OCI-LY3 (cell line): ENCODE measurements around the gene ENTPD2.

ENCODE experiments used
- EZH2phosphoT487 ChIP-seq: fragments of 200-600 bp; shearing (Covaris generic); IDR thresholded peaks from 2 replicates; pipeline ENCODE4 v1.6.1; 2018; ENCODE audit warnings: antibody characterized with exemption, mixed run types, low read depth
- TF ChIP-seq, protein P1 (sequence below): fragments of 200-600, 300-600 bp; sonication (generic); IDR thresholded peaks from 2 replicates; pipeline ENCODE4 v1.5.1; 2014; ENCODE audit warnings: antibody characterized with exemption, low read length, low read depth

DNA sequence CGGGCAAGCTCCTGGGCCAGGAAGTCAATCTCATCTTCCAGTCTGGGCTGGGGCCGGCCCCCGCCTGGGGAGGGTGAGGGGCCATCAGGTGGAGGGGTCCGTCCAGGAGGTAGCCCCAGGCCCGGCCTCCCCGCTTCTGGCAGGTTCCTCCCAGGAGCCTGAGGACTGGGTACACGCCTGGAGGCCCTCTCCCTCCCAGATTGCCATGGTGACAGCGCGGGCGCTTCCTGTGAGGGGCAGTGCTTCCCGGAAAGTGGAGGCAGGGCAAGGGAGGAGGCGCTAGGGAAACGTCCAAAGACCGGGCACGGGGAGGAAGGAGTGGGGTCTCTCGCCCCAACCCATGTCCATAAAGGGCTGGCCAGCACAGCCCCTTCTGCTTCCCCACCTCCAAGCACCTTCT lies 12.7 kb downstream of the ENTPD2 start:
- TF ChIP-seq, protein P1, sequence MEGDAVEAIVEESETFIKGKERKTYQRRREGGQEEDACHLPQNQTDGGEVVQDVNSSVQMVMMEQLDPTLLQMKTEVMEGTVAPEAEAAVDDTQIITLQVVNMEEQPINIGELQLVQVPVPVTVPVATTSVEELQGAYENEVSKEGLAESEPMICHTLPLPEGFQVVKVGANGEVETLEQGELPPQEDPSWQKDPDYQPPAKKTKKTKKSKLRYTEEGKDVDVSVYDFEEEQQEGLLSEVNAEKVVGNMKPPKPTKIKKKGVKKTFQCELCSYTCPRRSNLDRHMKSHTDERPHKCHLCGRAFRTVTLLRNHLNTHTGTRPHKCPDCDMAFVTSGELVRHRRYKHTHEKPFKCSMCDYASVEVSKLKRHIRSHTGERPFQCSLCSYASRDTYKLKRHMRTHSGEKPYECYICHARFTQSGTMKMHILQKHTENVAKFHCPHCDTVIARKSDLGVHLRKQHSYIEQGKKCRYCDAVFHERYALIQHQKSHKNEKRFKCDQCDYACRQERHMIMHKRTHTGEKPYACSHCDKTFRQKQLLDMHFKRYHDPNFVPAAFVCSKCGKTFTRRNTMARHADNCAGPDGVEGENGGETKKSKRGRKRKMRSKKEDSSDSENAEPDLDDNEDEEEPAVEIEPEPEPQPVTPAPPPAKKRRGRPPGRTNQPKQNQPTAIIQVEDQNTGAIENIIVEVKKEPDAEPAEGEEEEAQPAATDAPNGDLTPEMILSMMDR: no peak
- TF ChIP-seq EZH2phosphoT487: no peak
